A673 (cell line): Measurements from ENCODE around the gene IER5L.

Experiments used
- CTCF ChIP-seq: fragments of 300-800, 200-600 bp; sonication (generic); conservative IDR thresholded peaks from 2 replicates; pipeline ENCODE4 v1.5.1; 2017; ENCODE audit warnings: low read depth, mild to moderate bottlenecking, antibody characterized with exemption, low read length, moderate library complexity, mixed read lengths
- EZH2 ChIP-seq: fragments of 200-600 bp; sonication (generic); IDR thresholded peaks from 2 replicates; pipeline ENCODE4 v1.6.1; 2017; ENCODE audit warnings: borderline replicate concordance, low read depth, mild to moderate bottlenecking, mixed read lengths, antibody characterized with exemption, low read length; ENCODE audit not compliant: poor library complexity, severe bottlenecking

DNA sequence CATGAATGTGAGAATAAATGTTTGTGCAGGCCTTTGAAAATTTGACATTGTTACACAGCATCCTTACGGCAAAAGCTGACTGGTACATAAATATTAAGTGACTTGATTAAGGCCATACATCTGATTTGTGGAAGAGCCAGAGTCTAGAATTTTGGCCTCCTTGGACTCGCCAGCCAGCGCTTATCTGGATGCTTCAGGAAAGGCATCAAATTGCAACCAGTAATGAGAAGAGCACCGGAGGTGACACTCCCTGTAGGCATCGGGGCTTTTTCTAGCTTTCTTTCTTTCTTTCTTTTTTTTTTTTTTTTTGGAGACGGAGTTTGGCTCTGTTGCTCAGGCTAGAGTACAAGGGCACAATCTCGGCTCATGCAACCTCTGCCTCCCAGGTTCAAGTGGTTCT is 13.2 kb upstream of the IER5L start:
- TF ChIP-seq EZH2 (no peak), CTCF (no peak)
